Liver (tissue), 9 donors: ENCODE measurements around the gene CSTF3. TPM values are rescaled to one million over a fixed set of nuclear protein-coding genes. Genes with fewer than 3 reads are reported as not detected.
A peak's percentile ranks its signal among the peaks of the same experiment; 100 is the strongest.

Experiments
- DNase-seq: peaks from one replicate; pipeline ENCODE4 v3.0.0-alpha.2; 2017; ENCODE audit warnings: low spot score
- H3K27ac ChIP-seq, 2 donors: one replicate each; pipeline ENCODE4 v1.7.0; 2013; ENCODE audit warnings: inconsistent platforms in 2 of 2, low read length in 2 of 2, control low read depth in 1 of 2, low read depth in 1 of 2, mild to moderate bottlenecking in 1 of 2
- H3K27me3 ChIP-seq, 4 donors: one replicate each; pipeline versions ENCODE4 v1.6.1 to v1.7.0; 2013; ENCODE audit warnings: low read length in 3 of 4, inconsistent platforms in 1 of 4, mild to moderate bottlenecking in 1 of 4, moderate library complexity in 1 of 4; ENCODE audit not compliant: control insufficient read depth in 4 of 4, insufficient read depth in 4 of 4
- H3K36me3 ChIP-seq, 4 donors: one replicate each; pipeline versions ENCODE4 v1.6.1 to v1.7.0; 2013; ENCODE audit warnings: low read length in 3 of 4, mild to moderate bottlenecking in 3 of 4, low read depth in 1 of 4, moderate library complexity in 1 of 4; ENCODE audit not compliant: control insufficient read depth in 4 of 4, insufficient read depth in 3 of 4
- H3K4me1 ChIP-seq, 4 donors: one replicate each; pipeline versions ENCODE4 v1.6.1 to v1.7.0; 2013; ENCODE audit warnings: low read length in 3 of 4, mild to moderate bottlenecking in 3 of 4, moderate library complexity in 1 of 4; ENCODE audit not compliant: control insufficient read depth in 4 of 4, insufficient read depth in 4 of 4
- H3K4me3 ChIP-seq, 3 donors: one replicate each; pipeline versions ENCODE4 v1.6.1 to v1.7.0; 2013; ENCODE audit warnings: low read length in 3 of 3, control low read depth in 1 of 3, low read depth in 1 of 3, mild to moderate bottlenecking in 1 of 3
- H3K9ac ChIP-seq, 2 donors: one replicate each; pipeline ENCODE4 v1.7.0; 2013; ENCODE audit warnings: low read length in 2 of 2, mild to moderate bottlenecking in 2 of 2, moderate library complexity in 2 of 2, control low read depth in 1 of 2, low read depth in 1 of 2
- H3K9me3 ChIP-seq, 4 donors: one replicate each; pipeline versions ENCODE4 v1.6.1 to v1.7.0; 2013; ENCODE audit warnings: low read length in 3 of 4; ENCODE audit not compliant: control insufficient read depth in 4 of 4
- EGR1 ChIP-seq, 2 donors: IDR thresholded peaks; 2 replicates each; pipeline ENCODE4 v1.6.1; 2016 to 2018; ENCODE audit warnings: antibody characterized with exemption in 2 of 2, low read depth in 2 of 2
- FOXA1 ChIP-seq: IDR thresholded peaks from 2 replicates; pipeline ENCODE4 v1.6.1; 2016; ENCODE audit warnings: antibody characterized with exemption
- FOXA2 ChIP-seq: IDR thresholded peaks from 2 replicates; pipeline ENCODE4 v1.6.1; 2016; ENCODE audit warnings: antibody characterized with exemption
- GABPA ChIP-seq, 2 donors: IDR thresholded peaks in 1 of 2; conservative IDR thresholded peaks in 1 of 2; 2 replicates each; pipeline ENCODE4 v1.6.1; 2016; ENCODE audit warnings: antibody characterized with exemption in 2 of 2, mild to moderate bottlenecking in 1 of 2, moderate library complexity in 1 of 2
- HNF4A ChIP-seq, 2 donors: conservative IDR thresholded peaks; 2 replicates each; pipeline ENCODE4 v1.6.1; 2016; ENCODE audit warnings: antibody characterized with exemption in 2 of 2, mild to moderate bottlenecking in 2 of 2
- HNF4G ChIP-seq: IDR thresholded peaks from 2 replicates; pipeline ENCODE4 v1.6.1; 2016; ENCODE audit warnings: antibody characterized with exemption
- JUND ChIP-seq, 2 donors: IDR thresholded peaks; 2 replicates each; pipeline ENCODE4 v1.6.1; 2016; ENCODE audit warnings: antibody characterized with exemption in 2 of 2
- NR2F2 ChIP-seq: IDR thresholded peaks from 2 replicates; pipeline ENCODE4 v1.6.1; 2016; ENCODE audit warnings: antibody characterized with exemption
- RAD21 ChIP-seq, 2 donors: IDR thresholded peaks; 2 replicates each; pipeline ENCODE4 v1.6.1; 2016; ENCODE audit warnings: antibody characterized with exemption in 2 of 2, mild to moderate bottlenecking in 2 of 2
- REST ChIP-seq: IDR thresholded peaks from 2 replicates; pipeline ENCODE4 v1.6.1; 2016; ENCODE audit warnings: antibody characterized with exemption, mild to moderate bottlenecking
- RXRA ChIP-seq, 2 donors: IDR thresholded peaks; 2 replicates each; pipeline ENCODE4 v1.6.1; 2017 to 2018; ENCODE audit warnings: antibody characterized with exemption in 2 of 2, mild to moderate bottlenecking in 1 of 2
- SP1 ChIP-seq: IDR thresholded peaks from 2 replicates; pipeline ENCODE4 v1.6.1; 2018; ENCODE audit warnings: antibody characterized with exemption, mild to moderate bottlenecking
- TAF1 ChIP-seq: conservative IDR thresholded peaks from 2 replicates; pipeline ENCODE4 v1.6.1; 2016; ENCODE audit warnings: antibody characterized with exemption, mild to moderate bottlenecking
- YY1 ChIP-seq: IDR thresholded peaks from 2 replicates; pipeline ENCODE4 v1.6.1; 2016; ENCODE audit warnings: antibody characterized with exemption, mild to moderate bottlenecking
- WGBS: extraction: QIAGEN DNeasy Blood & Tissue Kit; methylation state at CpG from one replicate; pipeline ENCODE4 v1.1.7; 2013; 5-methylcytosine and 5-hydroxymethylcytosine counted together
- polyA plus RNA-seq, 2 donors: library from polyadenylated mRNA; stranded (reverse) in 1 of 2; unstranded in 1 of 2; fragments of 200-250 nt in 1 of 2; fragments of >200 nt in 1 of 2; fragmentation: Nextera tagmentation in 1 of 2; extraction: Ambion mirVana in 1 of 2; gene quantifications; one replicate each; pipeline versions ENCODE4 v1.2.1 to v1.2.3, GENCODE V29; 2013 to 2015
- total RNA-seq, 2 donors: library from RNA; depleted of rRNA; stranded (reverse); fragments of >200 nt; gene quantifications; one replicate each; pipeline ENCODE4 v1.2.3, GENCODE V29; 2014
- TF ChIP-seq, protein P1 (sequence below): IDR thresholded peaks from 2 replicates; pipeline ENCODE4 v1.6.1; 2016; ENCODE audit warnings: antibody characterized with exemption
- TF ChIP-seq, protein P2 (sequence below): IDR thresholded peaks from 2 replicates; pipeline ENCODE4 v1.6.1; 2016; ENCODE audit warnings: antibody characterized with exemption
- TF ChIP-seq, protein P3 (sequence below): IDR thresholded peaks from 2 replicates; pipeline ENCODE4 v1.6.1; 2016; ENCODE audit warnings: antibody characterized with exemption
- TF ChIP-seq, protein P4 (sequence below): fragments of 150-350 bp; IDR thresholded peaks from 2 replicates; pipeline ENCODE4 v1.5.1; 2017; ENCODE audit warnings: improper control_type of control experiment, low read depth, low read length; ENCODE audit not compliant: missing input control
- donor health status: healthy.
- donor health status: healthy.
- donor health status: healthy.
- donor health status: healthy.
- donor health status: healthy.

CSTF3 gene
- total and polyA plus RNA-seq, 4 donors = 7.9 to 20.8 (median 12.3) TPM

GRCh38 chr11:33040033-33040861 lies 121.0 kb downstream of the CSTF3 start:
- H3K27ac ChIP-seq = peak overlapping the region; percentile 93 to 99
- peak overlapping the region; percentile 83 to 95 (median 87) for H3K4me3 ChIP-seq
- 8% methylated on average over 30 of the region's 30 CpGs for WGBS
- TF ChIP-seq, protein P1, sequence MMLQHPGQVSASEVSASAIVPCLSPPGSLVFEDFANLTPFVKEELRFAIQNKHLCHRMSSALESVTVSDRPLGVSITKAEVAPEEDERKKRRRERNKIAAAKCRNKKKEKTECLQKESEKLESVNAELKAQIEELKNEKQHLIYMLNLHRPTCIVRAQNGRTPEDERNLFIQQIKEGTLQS = no peak
- peak in 1 of 2 donors; percentile 19 for TF ChIP-seq RXRA (IDR thresholded peaks at IDR 0.05)
- TF ChIP-seq, protein P2, sequence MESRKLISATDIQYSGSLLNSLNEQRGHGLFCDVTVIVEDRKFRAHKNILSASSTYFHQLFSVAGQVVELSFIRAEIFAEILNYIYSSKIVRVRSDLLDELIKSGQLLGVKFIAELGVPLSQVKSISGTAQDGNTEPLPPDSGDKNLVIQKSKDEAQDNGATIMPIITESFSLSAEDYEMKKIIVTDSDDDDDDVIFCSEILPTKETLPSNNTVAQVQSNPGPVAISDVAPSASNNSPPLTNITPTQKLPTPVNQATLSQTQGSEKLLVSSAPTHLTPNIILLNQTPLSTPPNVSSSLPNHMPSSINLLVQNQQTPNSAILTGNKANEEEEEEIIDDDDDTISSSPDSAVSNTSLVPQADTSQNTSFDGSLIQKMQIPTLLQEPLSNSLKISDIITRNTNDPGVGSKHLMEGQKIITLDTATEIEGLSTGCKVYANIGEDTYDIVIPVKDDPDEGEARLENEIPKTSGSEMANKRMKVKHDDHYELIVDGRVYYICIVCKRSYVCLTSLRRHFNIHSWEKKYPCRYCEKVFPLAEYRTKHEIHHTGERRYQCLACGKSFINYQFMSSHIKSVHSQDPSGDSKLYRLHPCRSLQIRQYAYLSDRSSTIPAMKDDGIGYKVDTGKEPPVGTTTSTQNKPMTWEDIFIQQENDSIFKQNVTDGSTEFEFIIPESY = no peak
- peak overlapping the region; percentile 78 to 83 for H3K9ac ChIP-seq
- H3K27me3 ChIP-seq = no peaks in the 10 kb centered on the region
- H3K9me3 ChIP-seq = no peaks in the 10 kb centered on the region
- H3K36me3 ChIP-seq = peaks cover 0 to 3% (median 0%) of the 10 kb centered on the region in 4 donors
- H3K4me1 ChIP-seq = peaks cover 3 to 20% (median 14%) of the 10 kb centered on the region in 4 donors
- DNase-seq = no peak

- H3K36me3 ChIP-seq = peaks cover 0 to 3% (median 0%) of the 10 kb centered on the region in 4 donors
- no peaks in the 10 kb centered on the region for H3K27me3 ChIP-seq
- H3K4me3 ChIP-seq = peak within 1 kb of the TSS; percentile 83 to 95 (median 87)
- H3K4me1 ChIP-seq = peaks cover 3 to 23% (median 17%) of the 10 kb centered on the region in 4 donors
- WGBS = under 1% methylated on average over 84 of the region's 84 CpGs
- H3K9ac ChIP-seq = peak within 1 kb of the TSS; percentile 78 to 83
- DNase-seq = peak; percentile 90
- TF ChIP-seq HNF4A (conservative IDR thresholded peaks at IDR 0.05) (peak in 1 of 2 donors; percentile 6), TAF1 (no peak), SP1 (peak; percentile 38), RAD21 (IDR thresholded peaks at IDR 0.05) (no peak), GABPA (IDR thresholded peaks at IDR 0.05 in 1 of 2, conservative IDR thresholded peaks at IDR 0.05 in 1 of 2) (no peak), JUND (IDR thresholded peaks at IDR 0.05) (no peak), FOXA1 (no peak), EGR1 (IDR thresholded peaks at IDR 0.05; ENCODE audit: low read depth in 2 of 2) (no peak), NR2F2 (no peak), REST (peak; percentile 59), YY1 (peak; percentile 100), HNF4G (no peak), RXRA (IDR thresholded peaks at IDR 0.05) (peak in 1 of 2 donors; percentile 22), FOXA2 (no peak)
- TF ChIP-seq, protein P3, sequence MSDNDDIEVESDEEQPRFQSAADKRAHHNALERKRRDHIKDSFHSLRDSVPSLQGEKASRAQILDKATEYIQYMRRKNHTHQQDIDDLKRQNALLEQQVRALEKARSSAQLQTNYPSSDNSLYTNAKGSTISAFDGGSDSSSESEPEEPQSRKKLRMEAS = no peak
- TF ChIP-seq, protein P4, sequence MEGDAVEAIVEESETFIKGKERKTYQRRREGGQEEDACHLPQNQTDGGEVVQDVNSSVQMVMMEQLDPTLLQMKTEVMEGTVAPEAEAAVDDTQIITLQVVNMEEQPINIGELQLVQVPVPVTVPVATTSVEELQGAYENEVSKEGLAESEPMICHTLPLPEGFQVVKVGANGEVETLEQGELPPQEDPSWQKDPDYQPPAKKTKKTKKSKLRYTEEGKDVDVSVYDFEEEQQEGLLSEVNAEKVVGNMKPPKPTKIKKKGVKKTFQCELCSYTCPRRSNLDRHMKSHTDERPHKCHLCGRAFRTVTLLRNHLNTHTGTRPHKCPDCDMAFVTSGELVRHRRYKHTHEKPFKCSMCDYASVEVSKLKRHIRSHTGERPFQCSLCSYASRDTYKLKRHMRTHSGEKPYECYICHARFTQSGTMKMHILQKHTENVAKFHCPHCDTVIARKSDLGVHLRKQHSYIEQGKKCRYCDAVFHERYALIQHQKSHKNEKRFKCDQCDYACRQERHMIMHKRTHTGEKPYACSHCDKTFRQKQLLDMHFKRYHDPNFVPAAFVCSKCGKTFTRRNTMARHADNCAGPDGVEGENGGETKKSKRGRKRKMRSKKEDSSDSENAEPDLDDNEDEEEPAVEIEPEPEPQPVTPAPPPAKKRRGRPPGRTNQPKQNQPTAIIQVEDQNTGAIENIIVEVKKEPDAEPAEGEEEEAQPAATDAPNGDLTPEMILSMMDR = no peak
- TF ChIP-seq, protein P1 = no peak
- TF ChIP-seq, protein P2 = no peak
- no peaks in the 10 kb centered on the region for H3K9me3 ChIP-seq
- H3K27ac ChIP-seq = peak within 1 kb of the TSS; percentile 93 to 99
Measured at GRCh38 chr11:33039274-33040032, 121.8 kb downstream of the CSTF3 start, which contains the start of gene TCP11L1. Gene TCP11L1 (plus strand): TSS chr11:33039572. CDS start chr11:33043774, 4,202 bp downstream.
